GM18951 (cell line): ENCODE measurements around the gene SMIM41.
A peak's percentile ranks its signal among the peaks of the same experiment; 100 is the strongest.

Experiments
- POLR2A ChIP-seq: IDR thresholded peaks from 4 replicates; pipeline ENCODE4 v1.6.1; 2011; ENCODE audit warnings: mild to moderate bottlenecking; ENCODE audit not compliant: insufficient read length, insufficient read depth; ENCODE audit errors: extremely low read depth
- in situ Hi-C: fragments of 300-500 bp; cut with MboI; formaldehyde crosslinking; loops from one replicate; pipeline ENCODE4 v1.12.0; 2022; ENCODE audit warnings: low sequenced_read_pairs, mixed read lengths, inconsistent platforms; ENCODE audit not compliant: unreplicated experiment

Gene SMIM41

DNA sequence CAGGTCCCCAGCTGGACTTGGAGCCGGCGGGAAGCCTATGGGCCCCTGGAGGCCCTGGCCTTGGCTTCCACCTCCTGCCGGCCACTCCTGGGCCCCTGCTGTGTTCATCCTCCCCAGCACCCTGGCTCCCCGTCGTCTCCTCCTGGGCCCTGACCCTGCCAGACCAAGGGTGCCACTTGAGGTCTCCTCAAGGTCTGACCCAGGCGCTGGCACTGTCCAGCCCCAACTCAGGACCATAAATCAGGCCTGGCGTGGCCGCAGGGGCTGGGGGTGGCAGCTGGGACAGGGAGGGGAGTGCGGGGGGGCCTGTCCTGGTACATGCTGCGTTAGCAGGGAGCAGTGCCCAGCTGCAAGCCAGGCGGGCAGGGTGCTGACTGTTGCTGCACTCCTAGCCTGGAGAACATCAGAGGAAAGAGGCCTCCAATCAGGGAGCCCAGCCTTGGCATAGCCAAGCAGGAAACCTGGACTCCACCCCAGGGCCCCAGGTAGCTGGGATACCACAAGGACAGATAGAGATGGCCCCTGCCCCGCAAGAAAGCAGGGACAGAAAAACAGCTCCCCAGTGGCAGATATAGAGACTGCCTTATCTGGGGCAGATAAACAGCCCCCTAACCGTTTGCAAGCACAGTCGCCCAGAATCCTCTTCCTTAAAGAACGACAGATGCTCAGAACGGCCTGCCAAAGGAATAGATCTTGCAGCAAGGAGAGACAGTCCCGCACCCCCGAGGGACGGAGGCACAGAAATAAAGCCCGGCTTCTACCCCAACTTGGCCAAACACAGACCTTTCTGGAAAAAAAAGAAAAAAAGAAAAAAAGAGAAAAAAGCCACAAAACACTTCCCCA is 16.2 kb upstream of the SMIM41 start:
- no peak for TF ChIP-seq POLR2A
- in situ Hi-C loops: no loop called here

DNA sequence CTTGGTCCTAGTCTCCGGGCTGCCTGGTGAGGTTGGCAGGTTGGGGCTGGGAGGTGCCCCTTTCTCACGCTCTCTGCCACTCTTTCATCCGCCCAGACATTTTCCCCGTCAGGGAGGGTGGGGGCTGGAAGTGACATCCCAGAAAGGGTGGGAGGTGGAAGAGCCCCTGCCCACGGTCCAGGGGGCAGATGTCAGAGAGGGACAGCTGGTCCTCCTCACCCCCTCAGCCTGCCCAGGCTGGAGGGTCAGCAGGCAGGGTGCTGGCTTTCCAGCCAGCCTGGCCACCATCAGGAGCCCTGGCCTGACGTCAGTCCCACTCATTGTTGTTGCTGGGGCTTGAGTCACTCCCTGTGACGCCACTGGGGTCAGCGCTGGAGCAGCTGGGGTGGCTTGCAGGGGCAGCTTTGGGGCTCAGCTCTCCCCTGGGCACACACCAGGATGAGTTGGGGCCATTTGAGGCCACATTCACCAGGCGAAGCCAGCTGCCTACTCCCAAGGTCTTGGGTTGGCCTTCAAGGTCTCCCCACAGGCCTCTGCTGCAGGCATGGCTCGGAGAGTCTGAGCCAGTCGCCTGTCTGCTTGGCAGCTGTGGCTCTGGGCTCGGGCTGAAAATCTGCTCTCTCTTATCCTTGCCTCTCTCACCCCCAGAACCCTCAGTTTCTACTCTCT is 15.4 kb upstream of the SMIM41 start:
- in situ Hi-C loops: no loop called here
- no peak for TF ChIP-seq POLR2A

DNA sequence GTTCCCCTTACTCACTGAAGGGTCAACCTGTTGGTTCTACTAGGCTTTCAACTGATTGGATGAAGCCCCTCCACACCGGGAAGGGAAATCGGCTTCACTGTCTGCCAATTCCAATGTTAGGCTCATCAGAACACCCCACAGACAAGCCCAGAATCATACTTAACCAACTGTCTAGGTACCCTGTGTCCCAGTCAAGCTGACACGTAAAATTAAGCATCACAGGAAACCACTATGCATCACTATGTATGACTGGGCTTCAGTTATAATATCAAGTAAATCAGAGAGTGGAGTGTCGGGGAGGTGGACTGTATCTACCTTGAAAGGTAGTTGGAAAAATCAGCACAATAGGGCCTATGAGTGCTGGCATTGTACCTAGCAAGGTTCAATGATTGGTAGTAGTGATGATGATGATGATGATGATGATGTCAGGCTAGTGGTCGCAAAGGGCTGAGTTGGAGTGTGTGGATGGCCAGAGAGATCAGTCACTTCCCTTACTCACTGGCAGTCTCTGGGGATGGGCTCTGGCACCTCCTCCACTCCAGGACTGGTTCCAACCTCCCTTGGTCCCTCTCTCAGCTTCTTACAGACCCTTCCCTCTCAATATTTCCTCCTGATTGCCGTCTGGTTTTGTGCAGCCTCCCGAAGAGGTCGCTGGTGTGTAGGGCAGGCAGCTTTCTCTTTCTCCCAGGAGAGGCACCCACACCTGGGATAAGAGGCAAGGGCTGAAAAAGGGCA is 13.0 kb upstream of the SMIM41 start:
- in situ Hi-C loops: no loop called here

DNA sequence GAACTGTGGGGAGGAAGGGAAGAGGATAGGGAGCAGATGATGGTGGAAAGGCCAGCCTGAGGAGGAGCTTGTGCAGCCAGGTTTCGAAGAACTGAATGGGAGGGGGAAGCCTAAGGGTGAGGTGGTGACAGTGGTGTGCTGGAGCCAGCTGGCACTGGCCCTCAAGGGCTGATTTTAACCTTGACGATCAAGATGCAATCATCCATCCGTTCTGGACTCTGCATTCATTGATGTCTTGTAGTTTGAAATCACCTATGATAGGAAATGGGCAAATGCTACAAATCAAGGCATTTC is 12.5 kb upstream of the SMIM41 start:
- in situ Hi-C loops: no loop called here
- TF ChIP-seq POLR2A: no peak

More for the DNA sequence above, 13.0 kb upstream of the SMIM41 start:
- no peak for TF ChIP-seq POLR2A

DNA sequence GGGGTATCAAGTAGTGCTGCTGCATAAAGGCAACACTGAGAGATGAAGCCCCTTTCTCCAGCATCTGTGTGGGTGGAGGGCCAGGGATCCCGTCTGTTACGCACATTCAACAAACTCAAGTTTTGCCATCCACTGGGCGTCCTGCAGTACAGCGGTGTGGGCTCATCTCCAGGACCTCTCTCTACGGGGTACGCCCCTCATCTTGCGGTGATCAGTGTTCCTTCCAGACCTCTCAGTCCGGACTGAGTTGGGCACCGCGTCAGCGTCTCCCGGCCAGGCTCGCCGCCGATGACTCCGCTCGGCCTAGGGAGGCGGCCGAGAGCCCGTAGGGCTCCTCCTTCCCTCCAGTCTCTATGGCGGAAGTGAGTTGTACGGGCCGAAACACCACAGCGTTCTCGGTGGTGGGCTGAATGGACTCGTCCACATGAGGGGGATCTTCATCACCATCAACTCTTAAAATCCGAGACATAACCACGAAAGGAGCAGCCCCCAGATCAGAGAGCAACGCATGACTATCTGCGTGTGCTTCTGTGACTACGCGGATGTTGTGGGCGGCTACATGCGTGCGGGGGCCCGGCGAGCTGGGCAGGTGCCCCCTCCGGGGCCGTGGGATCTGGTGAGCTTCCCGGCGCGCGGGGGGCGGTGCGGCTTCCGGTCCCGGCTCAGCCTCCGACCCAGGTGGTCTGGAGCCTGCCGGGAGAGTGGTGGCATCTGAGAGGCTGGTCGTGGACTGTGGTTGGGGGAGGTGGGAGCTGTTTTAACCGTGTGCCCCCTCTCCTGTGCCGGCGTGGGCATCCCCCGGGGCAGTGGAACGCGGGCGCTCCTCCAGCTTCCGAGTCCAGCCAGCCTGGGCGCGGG is 9.9 kb upstream of the SMIM41 start, which contains the start of gene ATG101:
Gene ATG101, plus strand, starts transcription at position 652 of the 858 bp plus-strand sequence. CDS start 3,673 bp downstream, outside the sequence.
- peak; percentile 86 for TF ChIP-seq POLR2A
- in situ Hi-C loops: no loop called here

DNA sequence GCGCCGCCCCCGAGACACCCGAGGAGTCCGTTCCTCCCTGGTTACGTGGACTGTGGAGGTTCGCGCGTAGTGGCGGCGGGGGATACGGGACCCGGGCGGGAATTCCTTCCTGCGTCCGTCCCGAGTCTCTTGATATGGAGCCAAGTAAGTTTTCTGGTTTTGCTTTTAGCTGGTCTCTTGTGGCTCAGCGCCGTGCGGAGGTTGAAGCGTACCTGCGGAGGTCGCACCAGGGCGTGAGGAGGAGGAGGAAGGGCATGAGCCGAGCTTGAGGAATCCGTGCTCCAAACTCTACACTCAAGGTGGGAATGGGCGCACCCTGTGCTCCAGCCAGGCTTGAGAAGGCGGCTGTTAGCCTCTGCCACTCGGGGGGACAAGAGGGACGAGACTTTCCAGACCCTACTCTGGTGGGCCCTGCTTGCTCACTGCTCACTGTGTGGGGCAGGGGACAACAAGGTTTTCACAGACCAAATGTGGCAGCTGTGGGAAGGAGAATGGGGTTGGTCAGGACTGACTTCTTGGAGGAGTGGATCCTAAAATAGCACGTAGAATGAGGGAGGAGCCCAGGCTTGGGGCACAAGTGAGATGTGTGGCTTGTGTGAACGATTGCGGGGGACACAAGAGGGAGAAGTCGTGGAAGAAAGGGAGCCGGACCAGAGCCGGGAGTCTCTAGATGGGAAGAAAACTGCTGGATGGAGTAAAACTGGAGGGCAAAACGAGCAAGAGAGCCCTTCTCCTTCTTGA is 9.1 kb upstream of the SMIM41 start:
- TF ChIP-seq POLR2A: no peak
- in situ Hi-C loops: no loop called here

DNA sequence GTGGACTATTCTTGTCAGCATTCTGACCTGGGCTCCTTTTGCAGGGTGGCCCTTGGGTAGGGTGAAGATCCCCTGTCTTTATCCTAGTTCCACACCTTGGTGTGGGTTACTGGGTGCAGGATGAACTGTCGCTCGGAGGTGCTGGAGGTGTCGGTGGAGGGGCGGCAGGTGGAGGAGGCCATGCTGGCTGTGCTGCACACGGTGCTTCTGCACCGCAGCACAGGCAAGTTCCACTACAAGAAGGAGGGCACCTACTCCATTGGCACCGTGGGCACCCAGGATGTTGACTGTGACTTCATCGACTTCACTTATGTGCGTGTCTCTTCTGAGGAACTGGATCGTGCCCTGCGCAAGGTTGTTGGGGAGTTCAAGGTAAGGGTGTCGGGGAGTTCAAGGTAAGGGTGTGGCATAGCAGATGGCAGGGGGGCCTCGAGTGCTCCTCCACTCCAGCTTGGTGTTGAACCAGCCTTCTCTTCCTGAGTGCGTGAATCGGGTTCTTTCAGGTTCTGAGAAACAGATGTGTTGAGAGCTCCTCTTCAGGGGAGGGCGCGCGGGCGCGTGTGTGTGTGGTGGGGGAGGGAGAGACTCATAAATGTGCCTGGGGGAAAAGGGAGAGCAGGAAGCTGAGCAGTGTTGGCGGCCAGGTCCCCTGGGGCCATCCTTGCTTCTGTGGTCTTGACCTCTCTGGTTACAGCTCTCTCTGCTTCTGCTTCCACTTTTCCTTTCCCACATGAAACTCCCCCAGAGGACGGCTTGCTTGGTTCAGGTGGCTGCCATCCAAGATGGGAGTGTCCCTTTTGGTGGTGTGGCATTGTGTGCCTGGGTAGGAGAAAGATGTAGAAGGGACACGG is 5.7 kb upstream of the SMIM41 start:
- in situ Hi-C loops: no loop called here
- TF ChIP-seq POLR2A: no peak

DNA sequence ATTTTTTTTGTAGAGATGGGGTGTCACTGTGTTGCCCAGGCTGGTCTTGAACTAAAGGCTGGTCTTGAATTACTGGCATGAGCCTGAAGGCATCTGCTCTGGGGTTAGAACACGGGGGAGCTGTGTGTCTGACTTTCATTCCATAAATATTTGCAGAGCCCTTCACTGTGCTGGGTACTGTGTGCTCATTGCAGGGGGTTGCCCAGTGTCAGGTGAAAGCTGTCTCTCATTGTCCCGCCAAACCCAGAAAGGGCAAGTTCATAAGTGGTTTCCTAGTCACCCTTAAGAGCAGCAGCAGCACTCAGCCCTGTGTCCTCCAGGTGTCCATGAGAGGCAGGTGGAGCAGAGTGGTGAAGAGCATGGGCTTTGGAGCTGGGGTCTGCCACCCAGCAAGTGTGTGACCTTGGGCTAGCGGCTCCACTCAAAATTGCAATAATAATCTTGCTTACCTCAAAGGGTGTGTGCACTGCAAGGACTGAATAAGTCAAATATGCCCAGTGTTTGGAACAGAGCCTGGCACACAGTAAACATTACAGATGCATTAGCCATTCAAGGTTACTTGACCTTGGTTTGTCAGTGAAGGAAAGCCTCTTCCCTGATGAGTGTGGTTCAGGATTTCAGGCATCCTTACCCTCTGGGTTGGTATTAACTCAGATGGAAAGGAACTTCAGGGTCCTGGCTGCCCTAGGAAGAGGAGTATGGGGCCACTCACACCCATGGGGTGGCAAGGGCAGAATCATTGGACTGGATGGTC is 4.4 kb upstream of the SMIM41 start:
- no peak for TF ChIP-seq POLR2A
- in situ Hi-C loops: no loop called here

DNA sequence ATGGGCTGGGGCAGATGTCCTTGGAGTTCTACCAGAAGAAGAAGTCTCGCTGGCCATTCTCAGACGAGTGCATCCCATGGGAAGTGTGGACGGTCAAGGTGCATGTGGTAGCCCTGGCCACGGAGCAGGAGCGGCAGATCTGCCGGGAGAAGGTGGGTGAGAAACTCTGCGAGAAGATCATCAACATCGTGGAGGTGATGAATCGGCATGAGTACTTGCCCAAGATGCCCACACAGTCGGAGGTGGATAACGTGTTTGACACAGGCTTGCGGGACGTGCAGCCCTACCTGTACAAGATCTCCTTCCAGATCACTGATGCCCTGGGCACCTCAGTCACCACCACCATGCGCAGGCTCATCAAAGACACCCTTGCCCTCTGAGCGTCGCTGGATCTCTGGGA is 2.7 kb upstream of the SMIM41 start:
- in situ Hi-C loops: no loop called here
- no peak for TF ChIP-seq POLR2A

DNA sequence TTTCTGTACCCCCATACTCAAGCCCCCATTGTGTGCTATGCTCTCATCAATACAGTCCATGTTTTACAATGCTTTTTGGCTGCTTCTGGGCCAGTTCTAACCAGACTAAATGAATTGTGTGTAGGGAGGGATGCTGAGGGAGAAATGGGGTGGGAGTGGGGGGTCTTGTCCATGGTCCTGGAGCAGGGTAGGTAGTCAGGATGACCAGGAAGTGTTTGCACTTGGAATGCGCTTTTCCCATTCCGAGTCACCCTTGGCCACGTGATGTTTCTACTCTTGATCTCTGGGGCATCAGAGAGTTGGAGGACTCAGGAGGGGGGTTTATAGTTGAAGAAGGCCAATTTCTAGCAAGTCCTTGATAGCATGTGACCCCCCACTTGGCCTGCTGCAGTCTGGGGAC is 1.2 kb upstream of the SMIM41 start:
- in situ Hi-C loops: no loop called here
- no peak for TF ChIP-seq POLR2A
